Measurements from ENCODE around the gene ASPHD1.
"Not testable (repeated sequence)": the region's sequence is repeated elsewhere in the genome, so short reads cannot be mapped to it uniquely, and the experiment has no call there.

ASPHD1 gene

GRCh38 chr16:29881050-29881449, 19.2 kb upstream of the ASPHD1 start:
- Histone ChIP-seq H2BK120ac (ENCODE audit: low read depth, low read length) (no peak overlapping the region), H4K8ac (ENCODE audit: low read depth, low read length) (no peak overlapping the region), H2AK5ac (ENCODE audit: low read length) (no peak overlapping the region), H4K5ac (ENCODE audit: low read length) (no peak overlapping the region), H3K27ac (ENCODE audit: low read depth, low read length) (no peak overlapping the region), H3K79me1 (ENCODE audit: low read length) (no peaks in the 10 kb centered on the region), H3K79me2 (ENCODE audit: control insufficient read depth, insufficient read depth, low read length) (no peaks in the 10 kb centered on the region), H3K4me1 (ENCODE audit: control insufficient read depth, low read depth, low read length) (no peaks in the 10 kb centered on the region), H3K27me3 (ENCODE audit: insufficient read depth, low read length, poor library complexity) (no peaks in the 10 kb centered on the region), H3K36me3 (ENCODE audit: control insufficient read depth, insufficient read depth, low read length) (peaks cover 2% of the 10 kb centered on the region), H3K4me2 (ENCODE audit: low read length) (no peak overlapping the region), H3K4ac (ENCODE audit: low read depth, low read length) (no peak overlapping the region), H3K4me3 (ENCODE audit: low read length) (no peak overlapping the region), H2BK15ac (replicated peaks; ENCODE audit: low read depth) (no peak overlapping the region), H3K18ac (ENCODE audit: low read length) (no peak overlapping the region), H3K56ac (ENCODE audit: low read length) (no peak overlapping the region), H2BK5ac (ENCODE audit: low read length) (no peak overlapping the region), H3K9ac (ENCODE audit: low read length) (no peak overlapping the region), H3K23ac (ENCODE audit: low read length) (no peak overlapping the region)
- no peak for DNase-seq
- no CpG with 5 or more reads among the region's 3 CpGs for WGBS (ENCODE audit: extremely low coverage, insufficient coverage, low lambda C conversion rate)

GRCh38 chr16:29883987-29884386, 16.3 kb upstream of the ASPHD1 start:
- Histone ChIP-seq H3K27me3 (ENCODE audit: insufficient read depth, low read length, poor library complexity) (no peaks in the 10 kb centered on the region), H3K4ac (ENCODE audit: low read depth, low read length) (no peak overlapping the region), H3K79me2 (ENCODE audit: control insufficient read depth, insufficient read depth, low read length) (no peaks in the 10 kb centered on the region), H3K4me3 (ENCODE audit: low read length) (no peak overlapping the region), H2BK5ac (ENCODE audit: low read length) (no peak overlapping the region), H3K36me3 (ENCODE audit: control insufficient read depth, insufficient read depth, low read length) (peaks cover 2% of the 10 kb centered on the region), H3K18ac (ENCODE audit: low read length) (no peak overlapping the region), H2BK15ac (replicated peaks; ENCODE audit: low read depth) (no peak overlapping the region), H4K8ac (ENCODE audit: low read depth, low read length) (no peak overlapping the region), H3K4me1 (ENCODE audit: control insufficient read depth, low read depth, low read length) (no peaks in the 10 kb centered on the region), H3K56ac (ENCODE audit: low read length) (no peak overlapping the region), H4K5ac (ENCODE audit: low read length) (no peak overlapping the region), H3K4me2 (ENCODE audit: low read length) (no peak overlapping the region), H3K9ac (ENCODE audit: low read length) (no peak overlapping the region), H2BK120ac (ENCODE audit: low read depth, low read length) (no peak overlapping the region), H3K79me1 (ENCODE audit: low read length) (no peaks in the 10 kb centered on the region), H3K23ac (ENCODE audit: low read length) (no peak overlapping the region), H3K27ac (ENCODE audit: low read depth, low read length) (no peak overlapping the region), H2AK5ac (ENCODE audit: low read length) (no peak overlapping the region)
- no peak for DNase-seq
- no CpG with 5 or more reads among the region's 6 CpGs for WGBS (ENCODE audit: extremely low coverage, insufficient coverage, low lambda C conversion rate)

GRCh38 chr16:29889372-29889771, 10.9 kb upstream of the ASPHD1 start:
- no CpG with 5 or more reads among the region's 3 CpGs for WGBS (ENCODE audit: extremely low coverage, insufficient coverage, low lambda C conversion rate)
- H3K36me3 ChIP-seq (ENCODE audit: control insufficient read depth, insufficient read depth, low read length); H2BK15ac ChIP-seq (replicated peaks; ENCODE audit: low read depth); H3K4me1 ChIP-seq (ENCODE audit: control insufficient read depth, low read depth, low read length); H3K79me2 ChIP-seq (ENCODE audit: control insufficient read depth, insufficient read depth, low read length); H3K4me3 ChIP-seq (ENCODE audit: low read length); H4K5ac ChIP-seq (ENCODE audit: low read length); H3K18ac ChIP-seq (ENCODE audit: low read length); H3K23ac ChIP-seq (ENCODE audit: low read length); H3K79me1 ChIP-seq (ENCODE audit: low read length); H2BK120ac ChIP-seq (ENCODE audit: low read depth, low read length); H3K27me3 ChIP-seq (ENCODE audit: insufficient read depth, low read length, poor library complexity); H3K9ac ChIP-seq (ENCODE audit: low read length); H3K4ac ChIP-seq (ENCODE audit: low read depth, low read length); H3K27ac ChIP-seq (ENCODE audit: low read depth, low read length); H4K8ac ChIP-seq (ENCODE audit: low read depth, low read length); H2BK5ac ChIP-seq (ENCODE audit: low read length); DNase-seq; H3K56ac ChIP-seq (ENCODE audit: low read length); H2AK5ac ChIP-seq (ENCODE audit: low read length); H3K4me2 ChIP-seq (ENCODE audit: low read length): not testable (repeated sequence)

- Histone ChIP-seq H3K4me2 (ENCODE audit: low read length) (no peak overlapping the region), H3K23ac (ENCODE audit: low read length) (no peak overlapping the region), H3K79me1 (ENCODE audit: low read length) (no peaks in the 10 kb centered on the region), H2BK15ac (replicated peaks; ENCODE audit: low read depth) (no peak overlapping the region), H3K27me3 (ENCODE audit: insufficient read depth, low read length, poor library complexity) (no peaks in the 10 kb centered on the region), H3K27ac (ENCODE audit: low read depth, low read length) (no peak overlapping the region), H3K4me3 (ENCODE audit: low read length) (no peak overlapping the region), H3K36me3 (ENCODE audit: control insufficient read depth, insufficient read depth, low read length) (no peaks in the 10 kb centered on the region), H3K79me2 (ENCODE audit: control insufficient read depth, insufficient read depth, low read length) (no peaks in the 10 kb centered on the region), H2AK5ac (ENCODE audit: low read length) (no peak overlapping the region), H4K8ac (ENCODE audit: low read depth, low read length) (no peak overlapping the region), H2BK5ac (ENCODE audit: low read length) (no peak overlapping the region), H3K4ac (ENCODE audit: low read depth, low read length) (no peak overlapping the region), H3K18ac (ENCODE audit: low read length) (no peak overlapping the region), H3K4me1 (ENCODE audit: control insufficient read depth, low read depth, low read length) (no peaks in the 10 kb centered on the region), H2BK120ac (ENCODE audit: low read depth, low read length) (no peak overlapping the region), H3K9ac (ENCODE audit: low read length) (no peak overlapping the region), H3K56ac (ENCODE audit: low read length) (no peak overlapping the region), H4K5ac (ENCODE audit: low read length) (no peak overlapping the region)
- WGBS (ENCODE audit: extremely low coverage, insufficient coverage, low lambda C conversion rate), result no CpG with 5 or more reads among the region's 10 CpGs
- DNase-seq, result no peak
Observed at GRCh38 chr16:29891525-29892457, 8.5 kb upstream of the ASPHD1 start.

GRCh38 chr16:29892458-29892813, 7.9 kb upstream of the ASPHD1 start:
- Histone ChIP-seq H4K8ac (ENCODE audit: low read depth, low read length) (no peak overlapping the region), H3K4me2 (ENCODE audit: low read length) (no peak overlapping the region), H2AK5ac (ENCODE audit: low read length) (no peak overlapping the region), H3K79me1 (ENCODE audit: low read length) (no peaks in the 10 kb centered on the region), H2BK15ac (replicated peaks; ENCODE audit: low read depth) (no peak overlapping the region), H3K18ac (ENCODE audit: low read length) (no peak overlapping the region), H2BK120ac (ENCODE audit: low read depth, low read length) (no peak overlapping the region), H4K5ac (ENCODE audit: low read length) (no peak overlapping the region), H3K27me3 (ENCODE audit: insufficient read depth, low read length, poor library complexity) (no peaks in the 10 kb centered on the region), H3K27ac (ENCODE audit: low read depth, low read length) (no peak overlapping the region), H3K56ac (ENCODE audit: low read length) (no peak overlapping the region), H3K9ac (ENCODE audit: low read length) (no peak overlapping the region), H3K23ac (ENCODE audit: low read length) (no peak overlapping the region), H3K79me2 (ENCODE audit: control insufficient read depth, insufficient read depth, low read length) (no peaks in the 10 kb centered on the region), H2BK5ac (ENCODE audit: low read length) (no peak overlapping the region), H3K4me3 (ENCODE audit: low read length) (no peak overlapping the region), H3K4ac (ENCODE audit: low read depth, low read length) (no peak overlapping the region), H3K36me3 (ENCODE audit: control insufficient read depth, insufficient read depth, low read length) (no peaks in the 10 kb centered on the region), H3K4me1 (ENCODE audit: control insufficient read depth, low read depth, low read length) (no peaks in the 10 kb centered on the region)
- WGBS (ENCODE audit: extremely low coverage, insufficient coverage, low lambda C conversion rate), result no CpG with 5 or more reads among the region's 6 CpGs
- no peak for DNase-seq

- Histone ChIP-seq H3K4ac (ENCODE audit: low read depth, low read length) (no peak overlapping the region), H3K36me3 (ENCODE audit: control insufficient read depth, insufficient read depth, low read length) (no peaks in the 10 kb centered on the region), H3K4me3 (ENCODE audit: low read length) (no peak overlapping the region), H3K79me2 (ENCODE audit: control insufficient read depth, insufficient read depth, low read length) (no peaks in the 10 kb centered on the region), H2BK120ac (ENCODE audit: low read depth, low read length) (no peak overlapping the region), H4K8ac (ENCODE audit: low read depth, low read length) (no peak overlapping the region), H2BK5ac (ENCODE audit: low read length) (no peak overlapping the region), H2AK5ac (ENCODE audit: low read length) (no peak overlapping the region), H3K27ac (ENCODE audit: low read depth, low read length) (no peak overlapping the region), H3K79me1 (ENCODE audit: low read length) (peaks cover 2% of the 10 kb centered on the region), H3K27me3 (ENCODE audit: insufficient read depth, low read length, poor library complexity) (no peaks in the 10 kb centered on the region), H4K5ac (ENCODE audit: low read length) (no peak overlapping the region), H3K4me2 (ENCODE audit: low read length) (no peak overlapping the region), H2BK15ac (replicated peaks; ENCODE audit: low read depth) (no peak overlapping the region), H3K9ac (ENCODE audit: low read length) (no peak overlapping the region), H3K23ac (ENCODE audit: low read length) (no peak overlapping the region), H3K56ac (ENCODE audit: low read length) (no peak overlapping the region), H3K4me1 (ENCODE audit: control insufficient read depth, low read depth, low read length) (peaks cover 3% of the 10 kb centered on the region), H3K18ac (ENCODE audit: low read length) (no peak overlapping the region)
- no CpG with 5 or more reads among the region's 3 CpGs for WGBS (ENCODE audit: extremely low coverage, insufficient coverage, low lambda C conversion rate)
- DNase-seq, result no peak
Observed at GRCh38 chr16:29893553-29893952, 6.7 kb upstream of the ASPHD1 start.
